Fibroblast of skin of right quadriceps (primary cell): Measurements from ENCODE around the gene LCE1F.
A peak's percentile ranks its signal among the peaks of the same experiment; 100 is the strongest.

Experiments
- DNase-seq: peaks from one replicate; pipeline ENCODE4 v3.0.0-alpha.2; 2013

The LCE1F gene, protein sequence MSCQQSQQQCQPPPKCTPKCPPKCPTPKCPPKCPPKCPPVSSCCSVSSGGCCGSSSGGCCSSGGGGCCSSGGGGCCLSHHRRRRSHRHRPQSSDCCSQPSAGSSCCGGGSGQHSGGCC

GRCh38 chr1:152774875-152775274 lies at the start of gene LCE1F:
Gene LCE1F (plus strand): TSS chr1:152775140. CDS start chr1:152776372, 1,232 bp downstream.
- DNase-seq, result no peak

DNA sequence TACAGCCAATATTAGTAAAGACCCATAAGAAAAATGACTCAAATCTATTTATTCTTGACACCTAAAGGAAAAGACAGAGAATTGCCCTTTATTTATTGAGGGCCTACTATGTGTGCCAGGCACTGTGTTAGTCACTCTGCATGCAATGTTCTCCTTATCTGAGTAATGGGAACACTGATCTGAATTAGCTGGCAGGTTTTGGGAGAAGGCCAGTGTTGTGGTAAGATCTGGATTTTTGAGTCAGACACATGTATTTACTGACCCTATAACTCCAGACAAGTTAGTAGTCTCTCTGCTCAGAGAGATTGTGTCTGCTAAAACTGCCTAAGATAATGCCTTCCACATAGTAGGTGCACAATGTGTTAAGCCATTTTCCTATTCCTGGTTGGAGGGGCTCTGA lies 49.7 kb upstream of the LCE1F start:
- DNase-seq, result no peak

- DNase-seq, result no peak
Observed at GRCh38 chr1:152728986-152729385, 46.0 kb upstream of the LCE1F start.

- DNase-seq, result no peak
Observed at GRCh38 chr1:152735648-152736047, 39.3 kb upstream of the LCE1F start.

- no peak for DNase-seq
Observed at GRCh38 chr1:152737997-152738396, 36.9 kb upstream of the LCE1F start.

- no peak for DNase-seq
Observed at GRCh38 chr1:152739841-152740240, 35.1 kb upstream of the LCE1F start.

GRCh38 chr1:152741656-152742055 lies 33.3 kb upstream of the LCE1F start:
- DNase-seq, result no peak

DNA sequence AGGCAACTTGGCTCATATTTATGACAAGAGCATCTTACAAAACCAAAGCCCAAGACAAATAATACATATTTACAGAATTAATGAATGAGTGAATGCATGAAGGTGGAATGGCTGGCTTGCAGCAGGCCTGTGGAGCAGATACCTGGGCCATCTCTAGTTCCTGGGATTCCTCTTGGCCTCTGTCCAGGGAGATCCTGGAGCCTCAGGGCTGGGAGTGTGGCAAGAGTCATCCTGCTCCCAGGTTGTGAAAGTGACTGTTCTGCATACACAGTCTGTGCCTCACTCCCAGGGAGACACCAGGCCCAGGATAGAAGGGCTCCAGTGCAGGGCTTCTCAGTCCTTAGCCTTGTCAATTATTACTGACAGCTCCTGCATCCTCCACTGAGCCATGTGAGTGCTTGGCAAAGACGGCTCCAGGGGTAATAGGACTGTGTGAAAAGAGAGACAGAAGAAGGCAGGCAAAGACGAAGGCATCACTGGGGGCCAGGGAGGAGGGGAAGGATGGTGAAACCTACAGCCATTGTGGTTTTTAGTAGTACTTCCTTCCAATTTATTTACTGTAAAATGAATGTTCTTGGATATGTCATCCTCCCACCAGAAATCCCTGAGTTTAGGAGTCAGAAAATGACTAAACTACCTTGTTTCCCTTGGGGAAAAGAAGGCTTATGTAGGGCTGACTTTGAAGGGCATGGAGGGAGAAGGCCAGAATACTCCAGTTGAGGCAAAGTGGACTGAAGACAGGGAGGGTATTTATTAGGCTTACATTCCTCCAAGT lies 31.4 kb upstream of the LCE1F start:
- peak; percentile 27 for DNase-seq

DNA sequence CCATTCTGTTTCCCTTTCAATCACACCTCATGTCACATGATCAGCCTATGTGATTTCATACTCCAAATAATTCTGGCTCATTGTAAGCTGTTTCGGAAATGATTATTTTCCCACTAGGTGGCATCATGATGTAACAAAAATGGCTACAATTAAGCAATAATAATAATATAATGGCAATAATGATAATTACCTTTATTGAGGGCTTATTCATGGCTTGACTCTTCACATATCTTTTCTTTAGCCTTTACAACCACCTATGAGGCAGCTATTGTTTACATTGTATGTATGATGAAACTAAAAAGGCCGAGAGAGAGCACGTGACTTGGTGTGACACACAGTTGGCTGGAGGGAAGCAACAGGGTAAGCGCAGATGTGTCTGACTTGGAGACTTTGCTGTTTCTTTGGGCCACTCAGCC lies 29.6 kb upstream of the LCE1F start:
- DNase-seq, result no peak

GRCh38 chr1:152745765-152746444 lies 29.0 kb upstream of the LCE1F start:
- no peak for DNase-seq

DNA sequence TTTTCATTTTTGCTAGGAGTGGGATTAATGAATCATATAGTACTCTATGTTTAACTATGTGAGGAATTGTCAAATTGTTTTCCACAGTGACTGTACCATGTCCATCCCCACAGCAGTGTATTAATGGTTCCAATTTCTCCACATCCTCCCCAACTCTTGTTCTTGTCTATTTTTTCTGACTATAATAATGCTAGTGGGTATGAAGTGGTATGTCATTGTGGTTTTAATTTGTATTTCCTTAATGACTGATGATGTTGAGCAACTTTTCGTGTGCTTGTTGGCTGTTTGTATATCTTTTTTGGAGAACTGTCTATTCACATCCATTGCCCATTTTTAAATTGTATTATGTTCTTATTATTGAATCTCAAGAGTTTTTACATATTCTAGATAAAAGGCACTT lies 27.1 kb upstream of the LCE1F start:
- DNase-seq, result no peak

DNA sequence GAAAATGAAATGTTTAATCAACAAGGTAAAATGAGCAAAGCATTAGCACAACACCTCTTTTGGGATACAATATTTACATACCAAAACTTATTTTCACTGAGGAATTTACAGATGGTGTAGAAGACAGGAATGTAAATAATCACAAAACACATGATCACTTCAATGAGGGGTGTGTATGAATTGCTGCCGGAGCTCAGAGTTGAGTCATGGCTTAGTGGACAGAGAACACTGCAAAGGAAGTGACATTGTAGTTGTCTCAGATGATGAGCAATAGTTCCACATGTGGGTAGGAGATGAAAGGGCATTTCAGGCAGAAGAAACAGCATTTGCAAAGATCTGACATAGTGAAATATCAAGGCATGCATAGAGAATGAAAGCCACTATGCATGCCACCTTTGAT lies 22.7 kb upstream of the LCE1F start:
- peak; percentile 58 for DNase-seq

DNA sequence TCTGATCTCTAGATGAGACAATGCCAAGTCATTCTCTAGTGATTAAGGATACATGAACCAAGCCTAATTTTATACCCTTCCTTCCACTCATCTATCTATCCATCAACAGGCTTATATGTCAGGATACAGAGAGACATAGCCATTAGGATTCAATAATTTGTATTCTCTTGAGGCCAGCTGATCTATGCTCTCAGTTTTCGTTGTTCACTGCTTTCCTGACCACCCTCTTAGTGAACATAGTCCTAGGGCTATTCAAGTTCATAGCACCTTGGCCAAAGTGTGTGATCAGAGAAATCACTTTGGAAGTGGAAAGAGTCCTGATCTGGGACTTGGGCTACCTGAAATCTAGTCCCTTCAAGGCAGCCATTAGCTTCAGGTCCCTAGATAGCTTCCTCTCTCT lies 21.4 kb upstream of the LCE1F start:
- no peak for DNase-seq

DNA sequence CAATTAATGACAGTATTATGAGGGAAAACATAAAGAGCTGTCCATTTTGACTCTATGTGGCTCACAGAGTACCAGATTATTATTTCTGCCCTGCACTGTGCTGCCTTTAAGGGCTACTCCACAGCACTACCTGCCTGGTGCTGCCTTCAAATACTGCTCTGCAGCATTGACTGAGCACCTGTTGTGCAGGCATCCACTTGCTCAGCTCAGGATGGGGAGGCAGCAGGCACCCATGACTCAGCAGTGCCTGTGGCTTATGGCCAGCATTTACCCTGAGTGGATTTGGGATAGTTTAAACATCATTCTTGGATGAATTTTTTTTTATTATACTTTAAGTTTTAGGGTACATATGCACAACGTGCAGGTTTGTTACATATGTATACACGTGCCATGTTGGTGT lies 18.1 kb upstream of the LCE1F start:
- DNase-seq, result no peak

- no peak for DNase-seq
Observed at GRCh38 chr1:152757747-152758146, 17.2 kb upstream of the LCE1F start, which contains the start of gene KPRP. Gene KPRP (plus strand): TSS chr1:152758025. CDS start chr1:152759589, 1,564 bp downstream.

DNA sequence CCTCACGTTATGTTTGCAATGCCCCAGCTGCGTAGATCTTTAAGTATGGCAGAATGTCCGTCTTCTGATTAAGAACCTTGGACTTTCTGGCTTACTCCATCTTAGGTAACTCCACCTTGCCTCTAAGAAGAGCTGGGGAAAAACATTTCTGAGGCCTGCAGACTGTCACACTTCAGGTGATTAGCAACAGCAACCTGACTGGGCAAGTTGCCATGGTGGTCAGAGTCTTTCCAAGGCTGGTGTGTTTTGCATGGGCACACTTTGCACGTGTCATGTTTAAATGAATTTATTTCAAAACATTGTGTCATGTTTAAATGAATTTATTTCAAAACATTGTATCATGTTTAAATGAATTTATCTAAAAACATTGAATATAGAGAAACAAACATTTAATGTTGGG lies 16.3 kb upstream of the LCE1F start:
- DNase-seq, result no peak

DNA sequence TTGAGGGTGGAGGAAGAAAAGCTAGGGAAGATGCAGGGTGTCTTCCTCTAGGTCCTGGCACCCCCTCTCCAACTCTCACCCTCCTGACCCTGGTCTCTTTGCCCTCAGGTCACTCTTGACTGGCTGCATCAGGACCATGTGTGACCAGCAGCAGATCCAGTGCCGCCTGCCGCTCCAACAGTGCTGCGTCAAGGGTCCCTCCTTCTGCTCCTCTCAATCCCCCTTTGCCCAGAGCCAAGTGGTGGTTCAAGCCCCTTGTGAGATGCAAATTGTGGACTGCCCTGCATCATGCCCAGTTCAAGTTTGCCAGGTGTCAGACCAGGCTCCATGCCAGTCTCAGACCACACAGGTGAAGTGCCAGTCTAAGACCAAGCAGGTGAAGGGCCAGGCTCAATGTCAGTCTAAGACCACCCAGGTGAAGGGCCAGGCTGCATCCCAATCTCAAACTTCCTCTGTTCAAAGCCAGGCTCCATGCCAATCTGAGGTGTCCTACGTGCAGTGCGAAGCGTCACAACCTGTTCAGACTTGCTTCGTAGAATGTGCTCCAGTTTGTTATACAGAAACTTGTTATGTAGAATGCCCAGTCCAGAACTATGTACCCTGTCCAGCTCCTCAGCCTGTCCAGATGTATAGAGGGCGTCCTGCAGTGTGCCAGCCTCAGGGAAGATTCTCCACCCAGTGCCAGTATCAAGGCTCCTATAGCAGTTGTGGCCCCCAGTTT lies 15.3 kb upstream of the LCE1F start:
- DNase-seq, result no peak

DNA sequence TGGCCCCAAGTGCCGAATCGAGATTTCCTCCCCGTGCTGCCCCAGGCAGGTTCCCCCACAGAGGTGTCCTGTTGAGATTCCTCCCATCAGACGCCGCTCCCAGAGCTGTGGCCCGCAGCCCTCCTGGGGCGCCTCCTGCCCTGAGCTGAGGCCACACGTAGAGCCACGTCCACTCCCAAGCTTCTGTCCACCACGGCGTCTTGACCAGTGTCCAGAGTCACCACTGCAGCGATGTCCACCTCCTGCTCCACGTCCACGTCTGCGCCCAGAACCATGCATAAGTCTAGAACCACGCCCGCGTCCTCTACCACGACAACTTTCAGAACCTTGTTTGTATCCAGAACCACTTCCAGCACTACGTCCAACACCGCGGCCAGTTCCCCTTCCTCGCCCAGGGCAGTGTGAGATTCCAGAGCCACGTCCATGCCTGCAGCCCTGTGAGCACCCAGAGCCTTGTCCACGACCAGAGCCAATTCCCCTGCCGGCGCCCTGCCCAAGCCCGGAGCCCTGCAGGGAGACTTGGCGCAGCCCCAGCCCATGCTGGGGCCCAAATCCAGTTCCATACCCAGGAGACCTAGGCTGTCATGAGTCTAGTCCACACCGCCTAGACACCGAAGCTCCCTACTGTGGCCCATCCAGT lies 14.3 kb upstream of the LCE1F start:
- DNase-seq, result no peak

- DNase-seq, result no peak
Observed at GRCh38 chr1:152761609-152762213, 13.2 kb upstream of the LCE1F start.

DNA sequence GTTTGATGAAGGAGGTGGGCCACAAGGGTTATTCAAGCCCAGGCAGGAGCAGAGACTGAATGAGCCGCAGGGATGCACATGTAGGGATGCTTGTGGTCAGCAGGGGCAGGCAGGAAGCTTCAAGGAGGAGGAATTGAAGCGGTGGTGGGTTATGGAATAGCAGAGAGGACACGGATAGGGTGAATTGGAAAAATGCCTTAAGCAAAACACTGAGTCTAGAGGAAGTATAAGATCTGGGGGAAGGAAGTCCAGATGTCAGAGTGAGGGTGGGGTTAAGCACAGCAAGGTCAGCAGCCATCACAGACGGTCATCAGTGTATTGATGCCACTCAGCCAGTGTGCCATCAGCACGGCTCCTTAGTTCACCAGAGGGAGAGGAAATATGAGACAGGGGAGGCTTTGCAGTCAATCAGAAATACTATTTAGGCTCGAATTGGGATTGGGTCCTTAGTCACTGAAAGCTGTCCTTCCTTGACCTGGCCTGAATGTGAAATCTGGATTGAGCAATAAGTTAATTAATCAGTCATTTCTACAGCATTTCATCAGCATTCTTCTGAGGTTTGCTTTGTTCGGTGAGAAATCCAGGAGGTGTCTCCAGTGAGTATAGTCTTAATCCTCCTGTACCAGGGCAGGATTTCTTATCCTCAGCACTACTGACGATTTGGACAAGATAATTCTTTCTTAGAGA lies 6.0 kb upstream of the LCE1F start:
- no peak for DNase-seq

DNA sequence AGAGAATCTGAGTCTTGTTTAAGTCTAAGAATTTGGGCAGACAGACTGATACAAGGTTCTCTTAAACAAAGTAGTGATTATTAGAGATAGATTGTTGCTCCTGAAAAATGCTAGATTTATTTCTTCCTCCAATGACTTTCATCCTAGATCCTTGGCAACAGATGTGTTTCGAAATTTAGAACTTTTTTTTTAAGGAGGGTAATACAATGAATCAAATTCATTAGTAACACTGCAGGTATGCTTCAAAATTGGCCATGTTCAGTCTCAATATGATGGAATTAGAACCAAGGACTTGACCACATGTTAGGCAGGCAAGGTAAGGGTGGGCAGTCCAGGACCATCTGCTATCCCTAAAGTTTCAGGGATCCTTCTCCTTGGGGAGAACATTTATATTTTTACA lies 4.5 kb upstream of the LCE1F start:
- no peak for DNase-seq

DNA sequence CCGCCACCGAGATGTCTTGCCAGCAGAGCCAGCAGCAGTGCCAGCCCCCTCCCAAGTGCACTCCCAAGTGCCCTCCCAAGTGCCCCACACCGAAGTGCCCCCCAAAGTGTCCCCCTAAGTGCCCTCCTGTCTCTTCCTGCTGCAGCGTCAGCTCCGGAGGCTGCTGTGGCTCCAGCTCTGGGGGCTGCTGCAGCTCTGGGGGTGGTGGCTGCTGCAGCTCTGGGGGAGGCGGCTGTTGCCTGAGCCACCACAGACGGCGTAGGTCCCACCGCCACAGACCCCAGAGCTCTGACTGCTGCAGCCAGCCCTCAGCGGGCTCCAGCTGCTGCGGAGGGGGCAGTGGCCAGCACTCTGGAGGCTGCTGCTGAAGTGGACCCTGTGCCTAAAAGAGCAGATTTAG lies 1.4 kb downstream of the LCE1F start:
- DNase-seq, result no peak
